A549 (cell line): ENCODE measurements around the gene PTPRE.

Source experiments
- CBX2 ChIP-seq: fragments of 200-600 bp; sonication (generic); IDR thresholded peaks from 2 replicates; pipeline ENCODE4 v1.6.1; 2016; ENCODE audit warnings: low read depth, mild to moderate bottlenecking, borderline replicate concordance
- EP300 ChIP-seq, 2 experiments: fragments of >200 bp; sonication (Bioruptor Twin); formaldehyde crosslinking; IDR thresholded peaks; 2 replicates in 1 of 2; 3 replicates in 1 of 2; pipeline ENCODE4 v1.6.1; 2016 to 2017
- FOSL2 ChIP-seq, 2 experiments: fragments of 450-650 bp in 1 of 2; fragments of >200 bp in 1 of 2; sonication (Bioruptor Twin) in 1 of 2; formaldehyde crosslinking; IDR thresholded peaks; 2 replicates each; pipeline versions ENCODE4 v1.5.0 to v1.6.1; 2016 to 2020; ENCODE audit warnings: mild to moderate bottlenecking in 1 of 2, moderate library complexity in 1 of 2
- MYC ChIP-seq: IDR thresholded peaks from 2 replicates; pipeline ENCODE4 v1.6.1; 2012; ENCODE audit warnings: mild to moderate bottlenecking, inconsistent platforms, low read length, improper control_type of control experiment, borderline replicate concordance
- POLR2A ChIP-seq: IDR thresholded peaks from 2 replicates; pipeline ENCODE4 v1.6.1; 2012; ENCODE audit warnings: mild to moderate bottlenecking, low read length
- POLR2AphosphoS2 ChIP-seq: conservative IDR thresholded peaks from 2 replicates; pipeline ENCODE4 v1.6.1; 2012; ENCODE audit warnings: low read length, improper control_type of control experiment, inconsistent platforms
- RAD21 ChIP-seq, 2 experiments: fragments of >200 bp in 1 of 2; sonication (Bioruptor Twin) in 1 of 2; formaldehyde crosslinking in 1 of 2; IDR thresholded peaks in 1 of 2; conservative IDR thresholded peaks in 1 of 2; 2 replicates in 1 of 2; 3 replicates in 1 of 2; pipeline ENCODE4 v1.6.1; 2012 to 2018; ENCODE audit warnings: inconsistent platforms in 1 of 2
- RARB ChIP-seq: fragments of 250-450 bp; sonication (Bioruptor Pico); IDR thresholded peaks from 2 replicates; pipeline ENCODE4 v1.8.0; 2021; ENCODE audit warnings: mild to moderate bottlenecking, moderate library complexity
- RFX5 ChIP-seq: fragments of 450-650 bp; IDR thresholded peaks from 2 replicates; pipeline ENCODE4 v1.7.1; 2014; ENCODE audit warnings: antibody characterized with exemption, mild to moderate bottlenecking, moderate library complexity
- ZFP36 ChIP-seq: fragments of 450-650 bp; IDR thresholded peaks from 2 replicates; pipeline ENCODE4 v1.6.1; 2014; ENCODE audit warnings: borderline replicate concordance; ENCODE audit not compliant: partially characterized antibody
- TF ChIP-seq, protein P1 (sequence below): fragments of >200 bp; sonication (Bioruptor Twin); formaldehyde crosslinking; IDR thresholded peaks from 3 replicates; pipeline ENCODE4 v1.5.1; 2016
- TF ChIP-seq, protein P2 (sequence below): IDR thresholded peaks from 2 replicates; pipeline ENCODE4 v1.6.1; 2012

DNA sequence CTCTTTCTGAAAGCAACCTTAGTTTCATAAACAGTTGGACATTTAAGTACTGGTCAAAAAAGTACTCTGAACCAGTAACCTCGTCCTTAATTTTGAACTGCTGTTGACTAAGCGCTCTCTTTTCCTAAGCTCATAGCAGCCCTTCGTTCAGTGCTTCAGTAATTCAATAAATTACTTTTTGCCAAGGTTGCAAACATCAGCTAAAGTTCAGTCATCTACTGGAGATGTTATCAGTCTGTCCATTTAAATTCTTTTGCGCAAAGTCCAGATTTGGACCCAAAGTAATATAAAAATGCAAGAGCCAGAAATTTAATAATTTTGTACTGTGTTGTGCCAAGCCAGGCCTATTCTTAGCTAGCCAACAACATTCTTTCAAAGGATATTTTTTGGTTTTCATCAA is 8.4 kb downstream of the PTPRE start:
- TF ChIP-seq, protein P1, sequence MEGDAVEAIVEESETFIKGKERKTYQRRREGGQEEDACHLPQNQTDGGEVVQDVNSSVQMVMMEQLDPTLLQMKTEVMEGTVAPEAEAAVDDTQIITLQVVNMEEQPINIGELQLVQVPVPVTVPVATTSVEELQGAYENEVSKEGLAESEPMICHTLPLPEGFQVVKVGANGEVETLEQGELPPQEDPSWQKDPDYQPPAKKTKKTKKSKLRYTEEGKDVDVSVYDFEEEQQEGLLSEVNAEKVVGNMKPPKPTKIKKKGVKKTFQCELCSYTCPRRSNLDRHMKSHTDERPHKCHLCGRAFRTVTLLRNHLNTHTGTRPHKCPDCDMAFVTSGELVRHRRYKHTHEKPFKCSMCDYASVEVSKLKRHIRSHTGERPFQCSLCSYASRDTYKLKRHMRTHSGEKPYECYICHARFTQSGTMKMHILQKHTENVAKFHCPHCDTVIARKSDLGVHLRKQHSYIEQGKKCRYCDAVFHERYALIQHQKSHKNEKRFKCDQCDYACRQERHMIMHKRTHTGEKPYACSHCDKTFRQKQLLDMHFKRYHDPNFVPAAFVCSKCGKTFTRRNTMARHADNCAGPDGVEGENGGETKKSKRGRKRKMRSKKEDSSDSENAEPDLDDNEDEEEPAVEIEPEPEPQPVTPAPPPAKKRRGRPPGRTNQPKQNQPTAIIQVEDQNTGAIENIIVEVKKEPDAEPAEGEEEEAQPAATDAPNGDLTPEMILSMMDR: no peak
- TF ChIP-seq CBX2 (no peak), FOSL2 (IDR thresholded peaks at IDR 0.05) (no peak), FOSL2 (CRISPR knock-in tag; IDR thresholded peaks at IDR 0.05) (no peak), MYC (no peak), POLR2A (no peak), ZFP36 (no peak), EP300 (IDR thresholded peaks at IDR 0.05) (no peak), POLR2AphosphoS2 (no peak), RAD21 (conservative IDR thresholded peaks at IDR 0.05 in 1 of 2, IDR thresholded peaks at IDR 0.05 in 1 of 2) (no peak), RARB (CRISPR knock-in tag) (no peak), RFX5 (no peak)
- TF ChIP-seq, protein P2, sequence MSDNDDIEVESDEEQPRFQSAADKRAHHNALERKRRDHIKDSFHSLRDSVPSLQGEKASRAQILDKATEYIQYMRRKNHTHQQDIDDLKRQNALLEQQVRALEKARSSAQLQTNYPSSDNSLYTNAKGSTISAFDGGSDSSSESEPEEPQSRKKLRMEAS: no peak
